ENCODE data around the gene CCDC174.
A peak's percentile ranks its signal among the peaks of the same experiment; 100 is the strongest.
"Not testable (repeated sequence)": the region's sequence is repeated elsewhere in the genome, so short reads cannot be mapped to it uniquely, and the experiment has no call there.

The CCDC174 gene

DNA sequence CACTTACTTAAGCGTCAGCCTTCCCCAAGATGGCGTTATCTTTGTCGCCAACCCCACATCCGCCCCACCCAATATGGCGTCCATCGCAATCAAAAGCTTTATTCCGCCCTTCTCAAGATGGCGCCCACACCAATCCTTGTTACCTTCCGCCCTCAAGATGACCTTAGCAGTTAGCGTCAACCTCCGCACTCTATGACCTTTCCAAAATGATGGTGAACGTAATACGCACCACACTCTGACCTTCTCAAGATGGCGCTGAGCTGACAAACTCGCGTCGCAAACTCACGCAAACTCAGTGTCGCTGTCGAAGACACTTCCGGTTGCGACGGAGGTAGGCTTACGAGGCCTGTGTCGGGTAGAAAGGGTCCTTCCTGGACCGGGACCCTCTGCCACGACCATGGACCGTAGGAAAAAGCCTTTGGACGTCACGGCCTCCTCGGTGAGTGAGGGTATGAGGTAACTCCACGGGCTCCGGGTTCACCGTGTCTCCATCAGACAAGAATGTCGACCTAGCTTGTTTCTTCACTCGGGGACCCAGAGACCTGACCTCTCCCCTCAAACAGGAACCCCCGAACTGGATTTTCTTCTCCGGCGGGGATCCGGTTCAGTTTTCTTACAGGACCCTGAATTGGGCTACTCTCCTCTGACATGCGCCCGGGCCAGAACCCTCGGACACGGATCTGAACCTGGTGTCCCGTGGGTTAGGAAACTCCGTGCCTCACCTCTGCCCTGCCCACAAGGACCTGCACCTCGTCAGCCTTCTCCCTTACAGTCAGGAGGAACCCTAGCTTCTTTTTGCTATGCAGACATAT, at the start of gene CCDC174:
CCDC174 (plus strand) TSS at position 323 of the 812 bp plus-strand sequence; CDS start at position 398, 75 bp downstream.
- peak; percentile 99 for DNase-seq

DNA sequence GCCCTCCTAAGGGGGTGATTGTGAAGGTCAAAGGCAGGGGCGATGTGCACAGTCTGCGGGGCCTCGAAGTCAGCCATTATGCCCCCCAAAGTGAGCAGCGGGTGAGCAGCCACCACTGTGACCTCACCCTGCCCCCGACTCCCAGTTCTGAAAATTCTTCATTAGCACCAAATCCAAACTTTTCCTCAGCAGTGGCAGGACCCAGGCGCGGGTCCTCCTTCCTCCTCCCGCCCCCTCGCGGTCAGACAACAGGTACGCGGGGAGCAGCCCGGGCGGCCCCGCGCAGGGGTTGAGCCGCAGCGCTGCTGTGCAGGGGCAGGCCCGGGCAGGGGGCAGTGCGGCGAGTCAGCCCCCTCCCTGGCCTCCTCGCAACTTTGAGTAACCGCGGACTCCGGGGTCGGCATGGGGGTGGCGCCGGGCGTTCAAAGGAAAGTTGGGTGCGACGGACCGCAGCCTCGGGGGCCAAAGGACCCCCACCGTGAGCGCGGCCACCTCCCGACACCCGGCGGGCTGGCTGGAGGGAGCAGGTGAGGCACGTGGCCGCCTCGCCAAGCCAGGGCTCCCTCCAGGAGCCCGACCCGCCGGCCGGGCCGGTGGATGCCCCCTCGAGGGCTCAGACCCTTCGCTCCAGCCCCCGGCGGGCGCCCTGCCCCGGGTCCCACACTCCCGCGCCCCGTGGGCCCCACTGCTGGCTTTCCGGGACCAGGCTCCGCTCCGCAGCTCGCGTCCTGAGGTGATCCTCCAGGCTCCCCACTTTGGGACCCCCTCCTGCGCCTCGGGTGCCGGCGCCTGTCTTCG, 49.4 kb upstream of the CCDC174 start:
- no peak for DNase-seq

- DNase-seq: no peak
Observed at GRCh38 chr3:14602804-14603644, 48.5 kb upstream of the CCDC174 start.

GRCh38 chr3:14605067-14605466, 46.5 kb upstream of the CCDC174 start:
- DNase-seq: no peak

GRCh38 chr3:14605744-14606143, 45.8 kb upstream of the CCDC174 start:
- DNase-seq: no peak

DNA sequence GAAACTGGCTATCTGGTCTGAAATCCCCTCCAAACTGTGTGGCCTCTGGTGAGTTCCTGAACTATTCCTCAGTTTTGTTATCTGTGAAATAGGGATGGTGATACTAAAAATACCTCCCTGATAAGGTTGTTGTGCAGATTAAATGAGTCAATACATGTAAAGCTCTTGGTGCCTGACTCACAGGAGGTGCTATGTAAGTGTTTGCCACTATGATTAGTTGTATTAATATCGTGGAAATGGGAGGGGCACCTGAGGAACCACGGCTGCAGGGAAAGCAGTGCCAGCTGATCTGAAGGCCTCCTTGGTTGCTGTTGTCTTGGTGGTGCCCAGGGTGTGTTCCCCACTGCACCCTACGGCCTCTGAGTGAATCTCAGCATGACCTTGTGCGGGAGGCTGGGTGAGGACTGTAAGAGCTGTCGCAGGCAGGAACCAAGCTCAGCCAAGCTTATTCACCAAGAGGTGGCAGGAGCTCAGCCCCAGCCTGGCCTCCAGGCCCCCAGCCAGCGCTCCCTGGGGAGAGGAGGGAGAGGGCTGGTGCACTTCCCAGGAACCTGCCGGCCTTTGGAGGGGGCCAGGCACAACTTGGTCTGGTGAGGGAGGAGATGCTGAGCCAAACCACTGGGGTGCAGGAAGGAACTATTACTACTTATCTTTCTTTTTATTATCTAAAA, 44.8 kb upstream of the CCDC174 start:
- no peak for DNase-seq

DNA sequence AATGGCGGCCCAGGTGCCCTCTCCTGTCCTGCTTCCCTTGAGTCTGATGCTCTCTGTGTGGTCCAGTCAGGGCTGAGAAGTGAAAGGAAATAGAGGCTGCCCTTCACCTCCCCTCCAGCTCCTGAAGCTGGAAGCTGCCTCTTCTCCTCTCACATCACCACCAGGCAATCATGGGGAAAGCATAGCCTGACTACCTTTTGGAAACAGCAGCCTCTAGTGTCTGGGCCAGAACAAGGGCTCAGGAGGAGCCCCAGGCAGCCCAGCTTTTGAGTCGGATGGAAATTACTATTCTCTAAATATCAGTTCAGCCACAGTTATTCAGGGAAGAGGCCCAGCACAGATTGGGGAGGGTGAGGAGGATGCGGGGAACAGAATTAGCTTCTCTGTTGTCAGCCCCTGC, 43.3 kb upstream of the CCDC174 start:
- DNase-seq: no peak

DNA sequence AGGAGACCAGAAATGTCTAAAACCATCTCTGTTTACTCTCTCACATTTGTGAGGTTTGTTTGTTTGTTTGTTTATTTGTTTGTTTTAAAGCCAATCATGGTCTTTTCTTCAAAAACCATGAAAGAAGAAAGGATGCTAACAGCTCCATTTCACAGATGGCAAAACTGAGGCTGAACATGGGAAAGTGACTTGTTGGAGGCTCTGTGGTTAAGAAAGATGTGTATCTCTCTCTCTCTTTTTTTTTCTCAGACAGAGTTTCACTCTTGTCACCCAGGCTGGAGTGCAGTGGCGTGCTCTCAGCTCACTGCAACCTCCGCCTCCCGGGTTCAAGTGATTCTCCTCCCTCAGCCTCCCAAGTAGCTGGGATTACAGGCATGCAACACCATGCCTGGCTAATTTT, 42.5 kb upstream of the CCDC174 start:
- DNase-seq: not testable (repeated sequence)

DNA sequence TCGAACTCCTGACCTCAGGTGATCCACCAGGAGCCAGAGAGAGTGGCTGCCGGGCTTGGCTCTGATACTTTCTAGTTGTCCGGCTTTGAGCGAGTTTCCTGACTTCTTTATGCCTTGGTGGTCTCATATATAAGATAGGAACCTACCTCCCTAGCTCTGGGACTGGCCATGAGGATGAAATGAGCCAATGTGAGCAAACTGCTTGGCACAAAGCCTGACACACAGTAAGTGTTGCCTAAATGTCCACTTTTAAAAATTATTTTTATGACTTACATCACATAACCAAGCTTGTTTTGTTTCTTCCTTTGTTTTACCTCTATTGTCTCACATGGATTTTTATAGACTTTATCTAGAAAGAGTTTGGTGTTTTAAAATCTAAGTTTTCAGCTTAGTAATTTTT, 42.1 kb upstream of the CCDC174 start:
- no peak for DNase-seq

- no peak for DNase-seq
Observed at GRCh38 chr3:14609941-14610340, 41.6 kb upstream of the CCDC174 start.

DNA sequence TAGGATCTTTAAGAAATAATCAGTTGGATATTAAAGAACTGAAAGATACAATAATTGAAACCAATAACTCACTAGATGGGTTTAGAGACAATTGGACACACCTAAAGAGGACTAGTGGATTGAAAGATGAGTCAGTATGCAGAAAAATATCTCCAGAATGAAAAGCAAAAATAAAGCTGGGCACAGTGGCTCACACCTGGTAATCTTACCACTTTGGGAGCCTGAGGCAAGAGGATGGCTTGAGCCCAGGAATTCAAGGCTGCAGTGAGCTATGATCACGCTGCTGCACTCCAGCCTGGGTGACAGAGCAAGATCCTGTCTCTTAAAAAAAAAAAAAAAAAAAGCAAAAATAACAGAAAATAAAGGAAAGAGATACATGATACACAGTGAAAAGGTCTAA, 37.4 kb upstream of the CCDC174 start:
- DNase-seq: no peak

- DNase-seq: no peak
Observed at GRCh38 chr3:14614862-14615261, 36.7 kb upstream of the CCDC174 start.

DNA sequence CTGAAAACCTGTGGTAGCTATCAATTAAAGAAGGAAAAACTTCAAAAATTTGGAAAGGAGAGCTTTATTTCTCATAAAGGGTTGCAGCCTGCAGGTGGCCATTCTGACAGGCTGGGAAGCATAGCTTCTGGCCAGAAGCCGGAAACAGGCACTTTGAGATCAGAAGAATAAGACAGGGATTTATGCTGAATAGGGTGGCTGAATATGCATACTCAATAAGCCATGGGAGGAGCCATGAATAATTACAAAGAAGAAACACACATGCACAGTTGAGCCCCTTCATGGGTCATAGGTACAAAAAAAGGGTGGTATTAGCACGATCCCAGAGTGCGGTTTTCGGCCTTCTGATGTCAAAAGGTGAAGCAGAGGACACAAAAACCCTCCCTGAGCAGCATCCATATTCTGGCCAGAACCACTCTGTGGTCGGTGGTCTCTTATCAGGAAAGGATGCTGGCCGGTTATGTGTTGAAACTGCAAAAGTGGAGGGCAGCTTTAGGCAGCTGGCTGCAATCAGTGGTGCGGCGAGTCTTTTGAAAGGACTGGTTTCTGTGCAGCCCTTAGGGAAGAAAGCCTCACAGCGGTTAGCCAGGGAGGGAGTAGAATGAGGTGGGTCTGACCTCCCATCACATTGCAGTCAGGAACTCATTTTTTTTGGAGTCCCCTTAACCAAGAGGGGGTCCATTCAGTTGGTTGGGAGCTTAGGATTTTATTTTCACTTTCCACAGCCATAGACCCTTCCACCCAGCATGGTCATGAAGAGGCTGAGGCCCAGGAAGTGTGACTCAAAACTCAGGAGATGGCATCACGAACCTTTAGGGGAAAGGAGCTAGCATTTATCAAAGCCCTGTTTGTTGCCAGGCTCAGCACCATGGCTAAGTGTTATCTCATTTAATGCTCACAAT, 34.7 kb upstream of the CCDC174 start:
- no peak for DNase-seq

DNA sequence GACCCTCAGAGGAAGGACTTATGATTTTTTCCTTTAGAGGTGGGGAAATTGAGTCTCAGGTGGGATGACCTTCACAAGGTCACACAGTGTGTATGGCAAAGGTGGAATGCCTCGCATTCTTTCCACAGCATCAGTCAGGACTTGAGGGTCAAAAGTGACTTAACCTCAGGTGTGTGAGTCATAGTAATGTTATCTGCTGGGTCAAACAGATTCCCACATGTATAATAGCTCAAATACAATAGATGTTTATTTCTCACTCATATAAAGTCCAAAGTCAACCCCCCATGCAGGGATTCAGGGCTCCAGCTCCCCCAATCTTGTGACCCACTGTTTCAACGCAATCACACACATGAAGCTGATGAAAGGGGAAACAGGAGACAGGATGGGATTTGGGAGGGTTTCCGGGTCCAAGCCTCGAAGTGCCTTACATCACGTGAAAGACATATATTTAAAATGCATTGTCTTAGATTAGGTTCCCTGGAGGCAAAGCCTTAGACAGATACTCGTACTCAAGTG, 34.0 kb upstream of the CCDC174 start:
- no peak for DNase-seq

DNA sequence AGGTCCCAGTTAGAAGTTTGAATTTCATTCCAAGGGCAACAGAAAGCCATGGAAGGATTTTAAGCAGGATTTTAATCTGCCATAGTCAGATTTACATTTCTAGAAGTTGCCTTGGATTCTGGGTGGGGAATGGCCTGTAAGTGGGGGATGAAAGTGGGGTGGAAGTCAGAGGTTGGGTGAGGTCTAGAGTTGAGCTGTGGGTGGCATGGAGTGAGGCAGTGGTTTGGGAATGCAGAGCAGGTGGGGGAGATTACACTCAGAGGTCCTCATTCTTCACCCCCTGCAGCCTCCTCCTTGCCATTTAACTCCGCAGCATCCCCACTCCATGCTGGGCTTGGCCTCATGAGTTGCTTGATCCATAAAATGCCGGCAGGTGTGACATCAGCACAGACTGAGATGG, 32.0 kb upstream of the CCDC174 start:
- no peak for DNase-seq

DNA sequence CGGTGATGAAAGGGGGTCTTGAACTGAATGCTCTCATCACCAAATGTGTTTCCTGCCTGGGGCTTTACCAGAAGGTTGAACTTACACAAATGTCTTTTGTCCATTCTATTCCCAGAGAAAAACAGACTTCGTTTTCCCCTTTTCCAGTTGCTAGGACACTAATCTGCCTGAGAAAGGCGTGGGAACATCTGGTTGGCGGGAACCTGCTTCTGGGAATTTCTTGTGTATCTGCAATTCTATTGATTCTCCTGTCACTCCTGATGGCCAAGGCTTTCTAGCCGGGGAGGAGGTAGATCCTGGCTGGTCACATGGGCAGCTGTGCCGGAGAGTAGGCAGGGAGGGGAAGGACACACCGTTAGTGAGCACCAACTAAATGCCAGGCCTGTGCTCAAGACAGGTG, 31.1 kb upstream of the CCDC174 start:
- DNase-seq: no peak

- DNase-seq: no peak
Observed at GRCh38 chr3:14621093-14621492, 30.5 kb upstream of the CCDC174 start.

DNA sequence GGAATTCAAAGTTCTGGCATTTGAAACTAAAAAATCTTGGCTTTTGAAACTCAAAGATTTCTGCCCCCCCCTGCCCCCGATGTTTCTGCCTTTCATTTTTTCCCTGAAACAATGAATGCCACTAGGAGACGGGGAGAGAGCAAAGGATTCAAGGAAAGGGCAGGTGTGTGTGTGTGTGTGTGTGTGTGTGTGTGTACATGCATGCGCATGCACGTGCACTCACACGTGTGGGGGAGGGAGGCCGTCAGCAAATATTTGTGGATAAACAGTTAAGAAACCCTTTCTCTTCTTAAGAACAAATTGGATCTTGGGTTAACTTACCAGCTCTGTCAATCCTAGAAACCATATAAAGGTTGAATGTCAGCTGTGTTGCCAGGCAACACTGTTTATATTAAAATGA, 29.2 kb upstream of the CCDC174 start:
- no peak for DNase-seq

GRCh38 chr3:14623569-14624051, 28.0 kb upstream of the CCDC174 start:
- no peak for DNase-seq

DNA sequence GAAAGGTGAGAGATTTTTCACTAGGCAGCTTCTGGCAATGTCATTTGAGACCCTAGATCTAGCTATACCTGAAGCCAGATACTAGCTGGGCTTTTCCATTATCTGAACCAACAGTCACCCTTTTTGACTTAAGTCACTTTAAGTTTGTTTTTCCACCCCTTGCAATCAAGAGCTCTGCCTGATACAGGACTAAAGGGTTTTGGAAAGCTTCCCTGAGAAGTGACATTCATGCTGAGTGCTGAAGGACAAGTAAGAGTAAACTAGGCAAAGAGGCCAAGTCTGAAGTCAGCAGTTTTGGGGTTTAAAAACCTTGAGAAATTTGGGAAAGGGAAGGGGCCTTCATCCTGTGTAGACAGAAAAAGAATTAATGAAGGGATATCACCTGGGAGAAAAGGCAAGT, 27.1 kb upstream of the CCDC174 start:
- no peak for DNase-seq

- no peak for DNase-seq
Observed at GRCh38 chr3:14625443-14625842, 26.1 kb upstream of the CCDC174 start.
